Muscle layer of duodenum (tissue), 2 donors: Measurements from ENCODE around the gene SGSM1.

ENCODE experiments used
- H3K27ac ChIP-seq: one replicate; pipeline ENCODE4 v1.7.0; 2013; ENCODE audit warnings: mild to moderate bottlenecking, low read length
- H3K27me3 ChIP-seq: one replicate; pipeline ENCODE4 v1.7.0; 2013; ENCODE audit warnings: low read depth, mild to moderate bottlenecking, control low read depth, low read length
- H3K36me3 ChIP-seq, 2 donors: one replicate each; pipeline ENCODE4 v1.7.0; 2013; ENCODE audit warnings: low read length in 2 of 2, control low read depth in 1 of 2, mild to moderate bottlenecking in 1 of 2; ENCODE audit not compliant: insufficient read depth in 2 of 2, control insufficient read depth in 1 of 2
- H3K4me1 ChIP-seq, 2 donors: one replicate each; pipeline ENCODE4 v1.7.0; 2013; ENCODE audit warnings: low read length in 2 of 2, mild to moderate bottlenecking in 2 of 2, control low read depth in 1 of 2, moderate library complexity in 1 of 2; ENCODE audit not compliant: insufficient read depth in 2 of 2, control insufficient read depth in 1 of 2
- H3K4me3 ChIP-seq, 2 donors: one replicate each; pipeline ENCODE4 v1.7.0; 2013; ENCODE audit warnings: low read length in 2 of 2, low read depth in 1 of 2, mild to moderate bottlenecking in 1 of 2
- H3K9me3 ChIP-seq, 2 donors: one replicate each; pipeline ENCODE4 v1.7.0; 2013; ENCODE audit warnings: low read length in 2 of 2, control low read depth in 1 of 2, mild to moderate bottlenecking in 1 of 2; ENCODE audit not compliant: control insufficient read depth in 1 of 2
- donor health status: healthy.

Gene SGSM1

DNA sequence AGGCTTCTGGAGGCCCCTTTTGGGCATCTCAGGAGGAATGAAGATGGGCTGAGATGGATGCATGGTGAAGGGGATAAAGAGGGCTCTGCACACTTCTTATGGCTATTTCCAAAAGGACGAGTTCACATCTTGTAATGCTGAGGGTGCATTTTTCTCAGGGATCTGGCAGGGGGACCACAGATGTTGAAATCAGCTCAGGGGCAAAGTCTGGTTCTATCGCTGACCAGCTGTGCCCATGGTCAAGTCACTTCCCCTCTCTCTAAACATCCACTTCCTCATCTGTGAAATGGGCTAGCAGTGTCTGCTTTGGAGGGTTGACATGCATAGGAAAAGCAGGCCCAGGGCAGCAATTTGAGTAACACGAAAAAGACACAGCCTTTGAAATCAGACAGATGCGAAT is 114.0 kb downstream of the SGSM1 start:
- H3K4me1 ChIP-seq, result no peaks in the 10 kb centered on the region
- no peak overlapping the region for H3K27ac ChIP-seq
- no peak overlapping the region for H3K4me3 ChIP-seq
- H3K27me3 ChIP-seq, result no peaks in the 10 kb centered on the region
- no peaks in the 10 kb centered on the region for H3K9me3 ChIP-seq
- peaks cover 0 to 23% of the 10 kb centered on the region in 2 donors for H3K36me3 ChIP-seq

- Histone ChIP-seq H3K36me3 (peaks cover 0 to 11% of the 10 kb centered on the region in 2 donors), H3K4me3 (no peak overlapping the region), H3K27ac (no peak overlapping the region), H3K4me1 (no peaks in the 10 kb centered on the region), H3K27me3 (no peaks in the 10 kb centered on the region), H3K9me3 (peaks cover 0 to 6% of the 10 kb centered on the region in 2 donors)
Measured at GRCh38 chr22:24925586-24926427, 119.8 kb downstream of the SGSM1 start.

- no peaks in the 10 kb centered on the region for H3K4me1 ChIP-seq
- H3K4me3 ChIP-seq, result no peak overlapping the region
- no peak overlapping the region for H3K27ac ChIP-seq
- H3K27me3 ChIP-seq, result no peaks in the 10 kb centered on the region
- peaks cover 0 to 6% of the 10 kb centered on the region in 2 donors for H3K9me3 ChIP-seq
- H3K36me3 ChIP-seq, result peaks cover 0 to 11% of the 10 kb centered on the region in 2 donors
Measured at GRCh38 chr22:24926428-24926725, 120.4 kb downstream of the SGSM1 start.

GRCh38 chr22:24926849-24927579 is 121.0 kb downstream of the SGSM1 start:
- no peaks in the 10 kb centered on the region for H3K27me3 ChIP-seq
- H3K36me3 ChIP-seq, result peaks cover 0 to 11% of the 10 kb centered on the region in 2 donors
- no peaks in the 10 kb centered on the region for H3K4me1 ChIP-seq
- no peak overlapping the region for H3K27ac ChIP-seq
- peaks cover 0 to 6% of the 10 kb centered on the region in 2 donors for H3K9me3 ChIP-seq
- H3K4me3 ChIP-seq, result no peak overlapping the region

GRCh38 chr22:24928322-24928721 is 122.3 kb downstream of the SGSM1 start:
- Histone ChIP-seq H3K27ac (no peak overlapping the region), H3K27me3 (no peaks in the 10 kb centered on the region), H3K36me3 (peaks cover 0 to 11% of the 10 kb centered on the region in 2 donors), H3K4me1 (no peaks in the 10 kb centered on the region), H3K4me3 (no peak overlapping the region), H3K9me3 (peaks cover 0 to 6% of the 10 kb centered on the region in 2 donors)

- Histone ChIP-seq H3K27ac (no peak overlapping the region), H3K4me3 (no peak overlapping the region), H3K4me1 (no peaks in the 10 kb centered on the region), H3K27me3 (no peaks in the 10 kb centered on the region), H3K9me3 (peaks cover 0 to 6% of the 10 kb centered on the region in 2 donors), H3K36me3 (no peaks in the 10 kb centered on the region)
Measured at GRCh38 chr22:24930678-24931077, 124.7 kb downstream of the SGSM1 start.

DNA sequence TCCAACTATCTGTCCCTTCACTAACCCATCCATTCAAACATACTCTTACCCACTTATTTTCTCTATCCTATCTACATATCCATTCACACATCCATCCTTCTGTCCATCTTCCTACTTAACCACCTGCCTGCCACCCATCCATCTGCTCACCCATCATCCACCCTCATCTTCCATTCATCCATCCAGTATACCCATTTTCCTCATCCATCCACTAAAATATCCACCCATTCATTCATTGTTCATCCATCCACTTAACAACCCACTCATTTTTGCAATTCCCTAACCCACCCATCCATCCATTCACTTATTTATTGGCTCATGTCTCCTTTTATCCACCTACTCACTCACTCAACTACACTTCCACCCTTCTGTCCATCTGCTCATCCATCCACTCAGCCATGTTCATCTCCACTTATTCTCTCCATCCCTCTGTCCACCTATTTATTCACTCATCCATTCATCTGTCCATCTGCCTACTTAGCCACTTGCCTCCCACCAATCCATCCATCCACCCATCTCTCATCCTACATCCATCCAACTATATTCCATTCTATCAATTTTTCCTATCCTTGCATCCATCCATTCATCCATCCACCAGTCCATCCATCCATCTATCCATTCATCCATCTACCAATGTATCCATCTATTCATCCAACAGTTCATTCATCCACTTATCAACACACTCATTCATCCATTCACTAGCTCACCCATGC is 129.9 kb downstream of the SGSM1 start:
- Histone ChIP-seq H3K9me3 (no peaks in the 10 kb centered on the region), H3K4me3 (no peak overlapping the region), H3K36me3 (no peaks in the 10 kb centered on the region), H3K27me3 (no peaks in the 10 kb centered on the region), H3K27ac (no peak overlapping the region), H3K4me1 (no peaks in the 10 kb centered on the region)

GRCh38 chr22:24937114-24937513 is 131.1 kb downstream of the SGSM1 start:
- no peak overlapping the region for H3K4me3 ChIP-seq
- no peaks in the 10 kb centered on the region for H3K36me3 ChIP-seq
- H3K27ac ChIP-seq, result no peak overlapping the region
- H3K9me3 ChIP-seq, result no peaks in the 10 kb centered on the region
- no peaks in the 10 kb centered on the region for H3K27me3 ChIP-seq
- H3K4me1 ChIP-seq, result no peaks in the 10 kb centered on the region

DNA sequence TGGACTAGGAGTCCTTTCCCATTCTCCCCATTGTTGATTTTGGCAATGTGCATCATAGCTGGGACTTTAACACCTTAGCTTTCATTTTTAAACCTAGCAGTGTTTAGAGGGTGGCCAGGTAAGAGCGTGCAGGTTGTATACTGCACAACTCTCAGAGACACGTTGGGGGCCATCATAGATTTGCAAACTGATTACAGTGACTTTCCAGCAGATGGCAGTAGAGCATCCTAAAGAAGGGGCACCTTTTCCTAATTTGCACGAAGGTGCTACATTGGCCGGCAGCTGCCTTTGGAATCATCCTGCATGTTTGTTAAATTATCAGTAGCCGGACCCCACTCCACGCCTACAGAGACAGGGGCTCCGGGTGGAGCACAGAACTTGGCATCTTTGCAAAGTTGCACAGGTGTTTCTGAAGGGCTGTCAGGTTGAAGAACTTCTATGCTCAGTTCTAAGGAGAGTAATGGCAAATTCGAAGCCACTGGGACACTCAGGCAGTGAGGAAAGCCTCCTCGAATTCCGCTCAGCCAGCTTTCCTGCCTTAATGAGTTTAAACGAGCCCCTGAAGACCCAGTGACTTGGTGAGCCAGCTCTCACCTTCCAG is 132.8 kb downstream of the SGSM1 start:
- H3K27me3 ChIP-seq, result no peaks in the 10 kb centered on the region
- no peaks in the 10 kb centered on the region for H3K36me3 ChIP-seq
- no peaks in the 10 kb centered on the region for H3K4me1 ChIP-seq
- H3K27ac ChIP-seq, result no peak overlapping the region
- no peak overlapping the region for H3K4me3 ChIP-seq
- H3K9me3 ChIP-seq, result no peaks in the 10 kb centered on the region

GRCh38 chr22:24942301-24942700 is 136.3 kb downstream of the SGSM1 start:
- no peaks in the 10 kb centered on the region for H3K4me1 ChIP-seq
- no peak overlapping the region for H3K4me3 ChIP-seq
- no peak overlapping the region for H3K27ac ChIP-seq
- H3K9me3 ChIP-seq, result no peaks in the 10 kb centered on the region
- no peaks in the 10 kb centered on the region for H3K27me3 ChIP-seq
- H3K36me3 ChIP-seq, result no peaks in the 10 kb centered on the region
